Loucy (cell line): Measurements from ENCODE around the gene ASGR2.

ENCODE experiments used
- H2AFZ ChIP-seq: fragments of 200-600 bp; sonication (generic); 2 replicates; pipeline ENCODE4 v1.6.0; 2016; ENCODE audit warnings: antibody characterized with exemption, mild to moderate bottlenecking, low read length, moderate library complexity
- H3F3A ChIP-seq: fragments of 200-600 bp; 2 replicates; pipeline ENCODE4 v1.6.0; 2016; ENCODE audit warnings: antibody characterized with exemption, low read depth, mild to moderate bottlenecking
- H3K27me3 ChIP-seq: fragments of 200-600 bp; sonication (generic); 2 replicates; pipeline ENCODE4 v1.6.1; 2014; ENCODE audit warnings: low read length, mild to moderate bottlenecking; ENCODE audit not compliant: insufficient read depth, poor library complexity, severe bottlenecking
- H3K36me3 ChIP-seq: fragments of 200-600 bp; sonication (generic); 2 replicates; pipeline ENCODE4 v1.6.1; 2016; ENCODE audit warnings: low read length; ENCODE audit not compliant: insufficient read depth
- H3K4me1 ChIP-seq: fragments of 200-600 bp; sonication (generic); 2 replicates; pipeline ENCODE4 v1.5.1; 2014; ENCODE audit warnings: low read length, mild to moderate bottlenecking; ENCODE audit not compliant: insufficient read depth, poor library complexity, severe bottlenecking
- H3K4me2 ChIP-seq: fragments of 200-600 bp; sonication (generic); 2 replicates; pipeline ENCODE4 v1.6.0; 2014; ENCODE audit warnings: antibody characterized with exemption, low read length, low read depth, mild to moderate bottlenecking; ENCODE audit not compliant: poor library complexity, severe bottlenecking
- H3K4me3 ChIP-seq: fragments of 200-600 bp; sonication (generic); 2 replicates; pipeline ENCODE4 v1.5.1; 2014; ENCODE audit warnings: low read length, mild to moderate bottlenecking, mixed read lengths; ENCODE audit not compliant: poor library complexity, severe bottlenecking
- H3K79me2 ChIP-seq: fragments of 200-600 bp; sonication (generic); 2 replicates; pipeline ENCODE4 v1.6.1; 2014; ENCODE audit warnings: low read length; ENCODE audit not compliant: insufficient read depth
- H3K9ac ChIP-seq: fragments of 200-600 bp; sonication (generic); 2 replicates; pipeline ENCODE4 v1.6.0; 2014; ENCODE audit warnings: mild to moderate bottlenecking, low read depth, low read length, moderate library complexity; ENCODE audit not compliant: poor library complexity, severe bottlenecking
- H3K9me2 ChIP-seq: fragments of 200-600 bp; sonication (generic); replicated peaks from 2 replicates; pipeline ENCODE4 v1.6.1; 2016; ENCODE audit warnings: low read depth, low read length, mixed read lengths
- H3K9me3 ChIP-seq: fragments of 200-600 bp; sonication (generic); 2 replicates; pipeline ENCODE4 v1.6.1; 2014; ENCODE audit warnings: mild to moderate bottlenecking, antibody characterized with exemption, low read length, low read depth; ENCODE audit not compliant: insufficient read depth
- H4K20me1 ChIP-seq: fragments of 200-600 bp; sonication (generic); 2 replicates; pipeline ENCODE4 v1.6.0; 2014; ENCODE audit warnings: antibody characterized with exemption, low read length, mild to moderate bottlenecking; ENCODE audit not compliant: insufficient read depth, poor library complexity, severe bottlenecking
- EZH2phosphoT487 ChIP-seq: fragments of 200-600 bp; IDR thresholded peaks from 2 replicates; pipeline ENCODE4 v1.6.1; 2018; ENCODE audit warnings: antibody characterized with exemption, mild to moderate bottlenecking, moderate library complexity, borderline replicate concordance
- TF ChIP-seq, protein P1 (sequence below): fragments of 200-600 bp; sonication (generic); conservative IDR thresholded peaks from 2 replicates; pipeline ENCODE4 v1.5.1; 2014; ENCODE audit warnings: mild to moderate bottlenecking, antibody characterized with exemption, low read length

The ASGR2 gene

GRCh38 chr17:7098802-7099459 lies 15.7 kb downstream of the ASGR2 start:
- no peaks in the 10 kb centered on the region for H3K36me3 ChIP-seq
- no peaks in the 10 kb centered on the region for H3K79me2 ChIP-seq
- H3K4me2 ChIP-seq: no peak overlapping the region
- no peaks in the 10 kb centered on the region for H3K9me3 ChIP-seq
- no peak for TF ChIP-seq EZH2phosphoT487
- TF ChIP-seq, protein P1, sequence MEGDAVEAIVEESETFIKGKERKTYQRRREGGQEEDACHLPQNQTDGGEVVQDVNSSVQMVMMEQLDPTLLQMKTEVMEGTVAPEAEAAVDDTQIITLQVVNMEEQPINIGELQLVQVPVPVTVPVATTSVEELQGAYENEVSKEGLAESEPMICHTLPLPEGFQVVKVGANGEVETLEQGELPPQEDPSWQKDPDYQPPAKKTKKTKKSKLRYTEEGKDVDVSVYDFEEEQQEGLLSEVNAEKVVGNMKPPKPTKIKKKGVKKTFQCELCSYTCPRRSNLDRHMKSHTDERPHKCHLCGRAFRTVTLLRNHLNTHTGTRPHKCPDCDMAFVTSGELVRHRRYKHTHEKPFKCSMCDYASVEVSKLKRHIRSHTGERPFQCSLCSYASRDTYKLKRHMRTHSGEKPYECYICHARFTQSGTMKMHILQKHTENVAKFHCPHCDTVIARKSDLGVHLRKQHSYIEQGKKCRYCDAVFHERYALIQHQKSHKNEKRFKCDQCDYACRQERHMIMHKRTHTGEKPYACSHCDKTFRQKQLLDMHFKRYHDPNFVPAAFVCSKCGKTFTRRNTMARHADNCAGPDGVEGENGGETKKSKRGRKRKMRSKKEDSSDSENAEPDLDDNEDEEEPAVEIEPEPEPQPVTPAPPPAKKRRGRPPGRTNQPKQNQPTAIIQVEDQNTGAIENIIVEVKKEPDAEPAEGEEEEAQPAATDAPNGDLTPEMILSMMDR: no peak
- H3K4me3 ChIP-seq: no peak overlapping the region
- no peak overlapping the region for H2AFZ ChIP-seq
- no peaks in the 10 kb centered on the region for H3K9me2 ChIP-seq
- H3K4me1 ChIP-seq: no peaks in the 10 kb centered on the region
- no peaks in the 10 kb centered on the region for H3K27me3 ChIP-seq
- no peak overlapping the region for H3K9ac ChIP-seq
- H3F3A ChIP-seq: no peaks in the 10 kb centered on the region
- H4K20me1 ChIP-seq: no peaks in the 10 kb centered on the region

- no peaks in the 10 kb centered on the region for H3F3A ChIP-seq
- H3K9me2 ChIP-seq: no peaks in the 10 kb centered on the region
- no peaks in the 10 kb centered on the region for H3K36me3 ChIP-seq
- H3K9me3 ChIP-seq: no peaks in the 10 kb centered on the region
- no peak overlapping the region for H3K4me3 ChIP-seq
- H3K9ac ChIP-seq: no peak overlapping the region
- H3K4me2 ChIP-seq: no peak overlapping the region
- H2AFZ ChIP-seq: no peak overlapping the region
- no peaks in the 10 kb centered on the region for H3K4me1 ChIP-seq
- H4K20me1 ChIP-seq: no peaks in the 10 kb centered on the region
- H3K27me3 ChIP-seq: no peaks in the 10 kb centered on the region
- H3K79me2 ChIP-seq: no peaks in the 10 kb centered on the region
- TF ChIP-seq, protein P1: no peak
- no peak for TF ChIP-seq EZH2phosphoT487
Measured at GRCh38 chr17:7097940-7098339, 16.7 kb downstream of the ASGR2 start.

- Histone ChIP-seq H3K9ac (no peak overlapping the region), H3K4me3 (no peak overlapping the region), H3K79me2 (no peaks in the 10 kb centered on the region), H3K9me2 (no peaks in the 10 kb centered on the region), H3K4me2 (no peak overlapping the region), H3K4me1 (no peaks in the 10 kb centered on the region), H3K9me3 (no peaks in the 10 kb centered on the region), H3K36me3 (no peaks in the 10 kb centered on the region), H4K20me1 (no peaks in the 10 kb centered on the region), H3F3A (no peaks in the 10 kb centered on the region), H3K27me3 (no peaks in the 10 kb centered on the region), H2AFZ (no peak overlapping the region)
- no peak for TF ChIP-seq EZH2phosphoT487
- TF ChIP-seq, protein P1: no peak
Measured at GRCh38 chr17:7095625-7096024, 19.0 kb downstream of the ASGR2 start.
